DOHH2 (cell line): ENCODE results near the gene AK3.
"Not testable (repeated sequence)": the region's sequence is repeated elsewhere in the genome, so short reads cannot be mapped to it uniquely, and the experiment has no call there.

Experiments
- EZH2phosphoT487 ChIP-seq: fragments of 200-600 bp; sonication (generic); IDR thresholded peaks from 2 replicates; pipeline ENCODE4 v1.6.1; 2017; ENCODE audit warnings: borderline replicate concordance, mild to moderate bottlenecking, antibody characterized with exemption, low read length, moderate library complexity, mixed read lengths
- TF ChIP-seq, protein P1 (sequence below): fragments of 200-600 bp; sonication (generic); IDR thresholded peaks from one replicate; pipeline ENCODE4 v1.5.1; 2014; ENCODE audit warnings: antibody characterized with exemption, mild to moderate bottlenecking, low read depth, low read length; ENCODE audit not compliant: poor library complexity, severe bottlenecking

DNA sequence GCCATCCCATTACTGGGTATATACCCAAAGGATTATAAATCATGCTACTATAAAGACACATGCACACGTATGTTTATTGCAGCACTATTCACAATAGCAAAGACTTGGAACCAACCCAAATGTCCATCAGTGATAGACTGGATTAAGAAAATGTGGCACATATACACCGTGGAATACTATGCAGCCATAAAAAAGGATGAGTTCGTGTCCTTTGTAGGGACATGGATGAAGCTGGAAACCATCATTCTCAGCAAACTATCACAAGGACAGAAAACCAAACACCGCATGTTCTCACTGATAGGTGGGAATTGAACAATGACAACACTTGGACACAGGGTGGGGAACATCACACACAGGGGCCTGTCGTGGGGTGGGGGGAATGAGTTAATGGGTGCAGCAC is 80.3 kb downstream of the AK3 start:
- TF ChIP-seq, protein P1, sequence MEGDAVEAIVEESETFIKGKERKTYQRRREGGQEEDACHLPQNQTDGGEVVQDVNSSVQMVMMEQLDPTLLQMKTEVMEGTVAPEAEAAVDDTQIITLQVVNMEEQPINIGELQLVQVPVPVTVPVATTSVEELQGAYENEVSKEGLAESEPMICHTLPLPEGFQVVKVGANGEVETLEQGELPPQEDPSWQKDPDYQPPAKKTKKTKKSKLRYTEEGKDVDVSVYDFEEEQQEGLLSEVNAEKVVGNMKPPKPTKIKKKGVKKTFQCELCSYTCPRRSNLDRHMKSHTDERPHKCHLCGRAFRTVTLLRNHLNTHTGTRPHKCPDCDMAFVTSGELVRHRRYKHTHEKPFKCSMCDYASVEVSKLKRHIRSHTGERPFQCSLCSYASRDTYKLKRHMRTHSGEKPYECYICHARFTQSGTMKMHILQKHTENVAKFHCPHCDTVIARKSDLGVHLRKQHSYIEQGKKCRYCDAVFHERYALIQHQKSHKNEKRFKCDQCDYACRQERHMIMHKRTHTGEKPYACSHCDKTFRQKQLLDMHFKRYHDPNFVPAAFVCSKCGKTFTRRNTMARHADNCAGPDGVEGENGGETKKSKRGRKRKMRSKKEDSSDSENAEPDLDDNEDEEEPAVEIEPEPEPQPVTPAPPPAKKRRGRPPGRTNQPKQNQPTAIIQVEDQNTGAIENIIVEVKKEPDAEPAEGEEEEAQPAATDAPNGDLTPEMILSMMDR: not testable (repeated sequence)
- not testable (repeated sequence) for TF ChIP-seq EZH2phosphoT487
